ENCODE results near the gene LRRC32. TPM values are rescaled to one million over a fixed set of nuclear protein-coding genes. Genes with fewer than 3 reads are reported as not detected.

Gene LRRC32
- total RNA-seq, 1 donor from 2014 or later, result 39.6 TPM

DNA sequence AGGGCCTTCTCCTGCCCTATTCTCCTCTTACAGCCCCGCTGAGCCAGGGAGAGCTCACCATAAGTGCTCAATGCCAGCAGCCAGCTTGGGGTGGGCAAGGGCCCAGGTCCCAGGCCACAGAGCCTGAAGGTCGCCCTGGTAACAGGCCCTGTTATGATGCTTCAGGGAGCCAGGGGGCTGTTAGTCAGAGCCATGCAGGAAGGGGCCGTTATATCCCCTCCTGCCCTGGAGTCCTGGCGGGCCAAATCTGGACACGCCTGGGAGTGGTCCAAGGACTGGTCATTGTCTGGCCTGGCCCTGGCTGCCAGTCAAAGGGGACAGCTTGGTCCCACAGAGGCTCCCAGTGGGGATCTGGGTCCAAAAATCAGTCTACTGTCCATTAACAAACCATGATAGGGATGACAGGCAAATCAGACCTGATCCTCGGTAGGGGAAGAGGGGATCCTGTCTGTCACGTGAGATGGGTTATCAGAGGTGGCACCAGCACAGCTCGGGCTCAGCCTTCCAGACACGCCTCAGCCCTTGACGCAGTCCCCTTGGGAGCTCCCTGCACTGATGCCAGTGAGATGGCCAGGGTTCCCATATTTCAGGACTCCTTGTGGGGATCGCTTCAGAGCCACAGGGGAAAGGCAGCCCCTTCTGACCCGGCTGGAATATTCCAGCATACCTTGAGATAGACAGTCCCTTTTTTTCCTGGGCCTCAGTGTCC lies 55.9 kb downstream of the LRRC32 start:
- Mint-ChIP-seq H3K4me1 (ENCODE audit: unreplicated experiment) (peaks cover 34% of the 10 kb centered on the region), H3K9me3 (ENCODE audit: unreplicated experiment) (no peaks in the 10 kb centered on the region), H3K27ac (ENCODE audit: unreplicated experiment) (no peak overlapping the region), H3K4me3 (ENCODE audit: unreplicated experiment) (no peak overlapping the region), H3K36me3 (ENCODE audit: unreplicated experiment) (no peaks in the 10 kb centered on the region), H3K27me3 (ENCODE audit: unreplicated experiment) (no peaks in the 10 kb centered on the region)
- TF ChIP-seq CTCF (IDR thresholded peaks at IDR 0.05), result no peak
- no peak for DNase-seq (ENCODE audit: extremely low spot score, unreplicated experiment)

DNA sequence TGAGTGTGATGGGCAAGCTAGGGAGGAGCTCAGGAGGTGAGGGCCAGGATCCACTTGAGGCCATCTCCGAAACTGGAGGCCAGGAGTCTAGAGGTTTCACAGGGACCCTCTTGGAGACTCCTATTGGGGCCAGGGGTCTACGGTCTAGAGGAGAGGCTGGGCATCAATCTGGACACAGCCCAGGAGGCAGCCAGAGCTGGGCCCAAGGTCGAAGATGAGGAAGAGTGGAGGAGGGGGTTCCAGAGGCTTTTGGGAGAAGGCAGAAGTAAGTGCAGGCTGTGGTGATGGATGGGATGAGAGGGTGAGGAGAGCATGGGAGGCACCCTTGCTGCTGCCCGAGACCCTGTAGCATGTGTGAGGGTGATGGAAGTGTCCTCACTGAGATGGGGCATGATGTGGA lies 56.6 kb downstream of the LRRC32 start:
- Mint-ChIP-seq H3K27ac (ENCODE audit: unreplicated experiment) (no peak overlapping the region), H3K27me3 (ENCODE audit: unreplicated experiment) (no peaks in the 10 kb centered on the region), H3K36me3 (ENCODE audit: unreplicated experiment) (no peaks in the 10 kb centered on the region), H3K4me3 (ENCODE audit: unreplicated experiment) (no peak overlapping the region), H3K9me3 (ENCODE audit: unreplicated experiment) (no peaks in the 10 kb centered on the region), H3K4me1 (ENCODE audit: unreplicated experiment) (peaks cover 36% of the 10 kb centered on the region)
- DNase-seq (ENCODE audit: extremely low spot score, unreplicated experiment), result no peak
- TF ChIP-seq CTCF (IDR thresholded peaks at IDR 0.05), result no peak

- H3K4me1 Mint-ChIP-seq (ENCODE audit: unreplicated experiment), result peaks cover 35% of the 10 kb centered on the region
- no peak for TF ChIP-seq CTCF (IDR thresholded peaks at IDR 0.05)
Observed at GRCh38 chr11:76612226-76612625, 58.3 kb downstream of the LRRC32 start.

DNA sequence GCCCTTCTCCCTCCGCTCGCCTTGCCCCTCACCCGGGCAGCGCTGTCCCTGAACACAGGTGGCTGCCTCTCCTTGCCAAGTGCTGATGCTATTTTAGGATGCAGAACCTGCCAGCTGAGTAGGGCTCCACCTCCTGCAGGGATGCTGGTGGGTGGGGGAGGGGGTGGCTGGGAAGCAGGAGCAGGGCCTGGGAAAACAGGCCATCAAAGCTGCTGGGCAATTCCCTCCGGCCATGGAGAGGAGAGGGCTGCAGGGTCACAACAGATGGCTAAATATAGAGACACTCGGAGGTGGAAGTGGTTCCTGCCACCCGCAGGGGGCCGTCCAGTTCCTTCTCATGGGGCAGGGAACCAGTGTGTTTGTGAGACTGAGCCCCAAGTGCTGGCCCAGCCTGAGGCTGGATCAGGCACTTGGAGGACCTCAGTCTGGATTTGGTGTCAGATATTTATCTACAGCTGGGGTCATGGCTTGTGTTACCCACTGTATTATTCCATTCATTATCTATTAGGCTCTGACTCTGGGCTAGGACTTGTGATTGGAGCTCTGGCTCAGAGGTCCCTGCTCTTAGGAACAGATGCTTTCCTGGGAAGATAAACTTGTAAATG lies 59.6 kb downstream of the LRRC32 start:
- Mint-ChIP-seq H3K9me3 (ENCODE audit: unreplicated experiment) (no peaks in the 10 kb centered on the region), H3K4me1 (ENCODE audit: unreplicated experiment) (peaks cover 31% of the 10 kb centered on the region), H3K27me3 (ENCODE audit: unreplicated experiment) (no peaks in the 10 kb centered on the region), H3K4me3 (ENCODE audit: unreplicated experiment) (no peak overlapping the region), H3K27ac (ENCODE audit: unreplicated experiment) (no peak overlapping the region), H3K36me3 (ENCODE audit: unreplicated experiment) (no peaks in the 10 kb centered on the region)
- TF ChIP-seq CTCF (IDR thresholded peaks at IDR 0.05), result no peak
- DNase-seq (ENCODE audit: extremely low spot score, unreplicated experiment), result peak; percentile 75

More at GRCh38 chr11:76612226-76612625, 58.3 kb downstream of the LRRC32 start:
- H3K27ac Mint-ChIP-seq (ENCODE audit: unreplicated experiment), result no peak overlapping the region
- no peaks in the 10 kb centered on the region for H3K27me3 Mint-ChIP-seq (ENCODE audit: unreplicated experiment)
- H3K9me3 Mint-ChIP-seq (ENCODE audit: unreplicated experiment), result no peaks in the 10 kb centered on the region
- no peaks in the 10 kb centered on the region for H3K36me3 Mint-ChIP-seq (ENCODE audit: unreplicated experiment)
- H3K4me3 Mint-ChIP-seq (ENCODE audit: unreplicated experiment), result no peak overlapping the region
- DNase-seq (ENCODE audit: extremely low spot score, unreplicated experiment), result no peak

DNA sequence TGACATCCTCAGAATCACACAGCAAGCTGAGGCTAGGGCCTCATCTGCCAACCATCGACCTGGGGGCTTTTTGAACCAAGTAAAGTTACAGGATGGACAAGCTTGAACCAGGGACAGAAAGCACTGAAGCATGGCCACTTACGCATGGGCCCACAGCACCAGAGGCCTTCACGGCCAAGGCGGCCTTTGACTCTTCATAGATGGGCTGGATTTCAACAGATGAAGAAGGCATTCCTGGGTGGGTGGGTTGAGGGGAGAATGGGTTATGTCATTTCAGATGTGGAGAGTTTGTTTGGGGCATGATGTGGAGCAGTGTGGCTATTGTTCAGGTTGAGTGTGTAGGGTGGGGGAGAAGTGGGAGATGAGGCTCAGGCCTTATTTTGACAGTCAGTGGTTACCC lies 60.2 kb downstream of the LRRC32 start:
- H3K27ac Mint-ChIP-seq (ENCODE audit: unreplicated experiment), result no peak overlapping the region
- no peaks in the 10 kb centered on the region for H3K9me3 Mint-ChIP-seq (ENCODE audit: unreplicated experiment)
- no peak for DNase-seq (ENCODE audit: extremely low spot score, unreplicated experiment)
- no peaks in the 10 kb centered on the region for H3K27me3 Mint-ChIP-seq (ENCODE audit: unreplicated experiment)
- no peaks in the 10 kb centered on the region for H3K36me3 Mint-ChIP-seq (ENCODE audit: unreplicated experiment)
- H3K4me1 Mint-ChIP-seq (ENCODE audit: unreplicated experiment), result peaks cover 27% of the 10 kb centered on the region
- no peak overlapping the region for H3K4me3 Mint-ChIP-seq (ENCODE audit: unreplicated experiment)
- no peak for TF ChIP-seq CTCF (IDR thresholded peaks at IDR 0.05)

Data from osteocyte (in vitro differentiated cells).